K562 (cell line): ENCODE data around the gene ABCF2. TPM values are rescaled to one million over a fixed set of nuclear protein-coding genes. Genes with fewer than 3 reads are reported as not detected.

Experiments used
- AFF1 ChIP-seq, 2 experiments: fragments of 450-650 bp; IDR thresholded peaks; 2 replicates each; pipeline ENCODE4 v1.6.1; 2018; ENCODE audit warnings: mild to moderate bottlenecking in 2 of 2, low read depth in 1 of 2; ENCODE audit not compliant: partially characterized antibody in 2 of 2
- ATF1 ChIP-seq, 2 experiments: fragments of 450-650 bp in 1 of 2; IDR thresholded peaks; 2 replicates each; pipeline ENCODE4 v1.6.1; 2016; ENCODE audit warnings: missing compliant biosample characterization in 1 of 2, missing genetic modification characterization in 1 of 2
- CBX8 ChIP-seq: fragments of 200-600 bp; sonication (generic); IDR thresholded peaks from 2 replicates; pipeline ENCODE4 v1.6.1; 2012; ENCODE audit warnings: borderline replicate concordance, mixed run types, low read depth, mild to moderate bottlenecking, moderate library complexity, mixed read lengths, low read length, control low read depth, inconsistent platforms; ENCODE audit not compliant: poor library complexity, severe bottlenecking; ENCODE audit errors: extremely low read depth
- DDX20 ChIP-seq: fragments of 450-650 bp; IDR thresholded peaks from 2 replicates; pipeline ENCODE4 v1.6.1; 2016; ENCODE audit warnings: missing genetic modification characterization, low read depth, mild to moderate bottlenecking, missing compliant biosample characterization, moderate library complexity
- DNMT1 ChIP-seq: fragments of 450-650 bp; IDR thresholded peaks from 2 replicates; pipeline ENCODE4 v1.6.1; 2016; ENCODE audit warnings: antibody characterized with exemption, mild to moderate bottlenecking
- IRF1 ChIP-seq: sonication (generic); formaldehyde crosslinking; IDR thresholded peaks from 2 replicates; pipeline ENCODE4 v1.8.0; 2022; ENCODE audit warnings: missing genetic modification reagents, mild to moderate bottlenecking, borderline replicate concordance
- KDM4B ChIP-seq, 2 experiments: fragments of 450-650 bp in 1 of 2; sonication (generic) in 1 of 2; IDR thresholded peaks; 2 replicates each; pipeline ENCODE4 v1.6.1; 2016 to 2017; ENCODE audit warnings: borderline replicate concordance in 2 of 2, antibody characterized with exemption in 1 of 2, low read depth in 1 of 2, mild to moderate bottlenecking in 1 of 2
- LARP7 ChIP-seq: fragments of 450-650 bp; IDR thresholded peaks from 2 replicates; pipeline ENCODE4 v1.6.1; 2016
- NCOA2 ChIP-seq, 2 experiments: fragments of 450-650 bp; IDR thresholded peaks; 2 replicates each; pipeline ENCODE4 v1.6.1; 2018; ENCODE audit warnings: mild to moderate bottlenecking in 2 of 2, moderate library complexity in 1 of 2; ENCODE audit not compliant: partially characterized antibody in 2 of 2
- PHB2 ChIP-seq: fragments of 450-650 bp; IDR thresholded peaks from 2 replicates; pipeline ENCODE4 v1.6.1; 2017; ENCODE audit warnings: low read depth
- PHF21A ChIP-seq: fragments of 450-650 bp; IDR thresholded peaks from 2 replicates; pipeline ENCODE4 v1.6.1; 2017; ENCODE audit warnings: low read depth, borderline replicate concordance
- PTBP1 ChIP-seq: fragments of 200-400 bp; formaldehyde crosslinking; IDR thresholded peaks from 2 replicates; pipeline ENCODE4 v1.6.1; 2017; ENCODE audit warnings: low read depth, low read length
- PTTG1 ChIP-seq: fragments of 450-650 bp; IDR thresholded peaks from 2 replicates; pipeline ENCODE4 v1.6.1; 2016; ENCODE audit warnings: low read depth, mild to moderate bottlenecking, missing genetic modification characterization, missing compliant biosample characterization
- SAFB ChIP-seq: fragments of 200-400 bp; formaldehyde crosslinking; IDR thresholded peaks from 2 replicates; pipeline ENCODE4 v1.6.1; 2017; ENCODE audit warnings: low read depth, low read length, borderline replicate concordance
- SLC30A9 ChIP-seq: fragments of 250-450 bp; sonication (Bioruptor Pico); IDR thresholded peaks from 2 replicates; pipeline ENCODE4 v1.8.0; 2022; ENCODE audit warnings: mild to moderate bottlenecking, moderate library complexity
- ZC3H8 ChIP-seq: fragments of 450-650 bp; IDR thresholded peaks from 2 replicates; pipeline ENCODE4 v1.6.1; 2017
- ZHX1 ChIP-seq: fragments of 150-350 bp; conservative IDR thresholded peaks from 2 replicates; pipeline ENCODE4 v1.6.1; 2014; ENCODE audit warnings: low read length
- ZNF79 ChIP-seq: fragments of 250-450 bp; sonication (Bioruptor Pico); IDR thresholded peaks from 2 replicates; pipeline ENCODE4 v1.4.0; 2020; ENCODE audit warnings: low read depth, mild to moderate bottlenecking, moderate library complexity
- polyA plus RNA-seq, 8 experiments: library from polyadenylated mRNA; depleted of rRNA in 4 of 8; stranded (reverse) in 5 of 8; unstranded in 3 of 8; fragments of >200 nt; fragmentation: Nextera tagmentation in 2 of 8; fragmentation: Illumina TruSeq in 1 of 8; extraction: Ambion mirVana in 2 of 8; extraction: Trizol in 1 of 8; gene quantifications; 2 replicates each; pipeline versions ENCODE4 v1.2.1 to v1.2.3, GENCODE V29; 2011 to 2014; ENCODE audit warnings: inconsistent platforms in 1 of 8, missing spikeins in 1 of 8
- total RNA-seq, 7 experiments: library from RNA; depleted of rRNA in 6 of 7; stranded (reverse); fragments of >200 nt in 6 of 7; fragmentation: Illumina TruSeq in 2 of 7; extraction: Trizol in 2 of 7; gene quantifications; 2 replicates each; pipeline versions ENCODE4 v1.2.1 to v1.2.3, GENCODE V29; 2011 to 2021; ENCODE audit warnings: low replicate concordance in 1 of 7

Gene ABCF2
- total and polyA plus RNA-seq, 9 of the 15 experiments (the other 6 are each of a cell fraction or from before 2014, with no cell fraction given): 62.1 to 224 (median 113) TPM

DNA sequence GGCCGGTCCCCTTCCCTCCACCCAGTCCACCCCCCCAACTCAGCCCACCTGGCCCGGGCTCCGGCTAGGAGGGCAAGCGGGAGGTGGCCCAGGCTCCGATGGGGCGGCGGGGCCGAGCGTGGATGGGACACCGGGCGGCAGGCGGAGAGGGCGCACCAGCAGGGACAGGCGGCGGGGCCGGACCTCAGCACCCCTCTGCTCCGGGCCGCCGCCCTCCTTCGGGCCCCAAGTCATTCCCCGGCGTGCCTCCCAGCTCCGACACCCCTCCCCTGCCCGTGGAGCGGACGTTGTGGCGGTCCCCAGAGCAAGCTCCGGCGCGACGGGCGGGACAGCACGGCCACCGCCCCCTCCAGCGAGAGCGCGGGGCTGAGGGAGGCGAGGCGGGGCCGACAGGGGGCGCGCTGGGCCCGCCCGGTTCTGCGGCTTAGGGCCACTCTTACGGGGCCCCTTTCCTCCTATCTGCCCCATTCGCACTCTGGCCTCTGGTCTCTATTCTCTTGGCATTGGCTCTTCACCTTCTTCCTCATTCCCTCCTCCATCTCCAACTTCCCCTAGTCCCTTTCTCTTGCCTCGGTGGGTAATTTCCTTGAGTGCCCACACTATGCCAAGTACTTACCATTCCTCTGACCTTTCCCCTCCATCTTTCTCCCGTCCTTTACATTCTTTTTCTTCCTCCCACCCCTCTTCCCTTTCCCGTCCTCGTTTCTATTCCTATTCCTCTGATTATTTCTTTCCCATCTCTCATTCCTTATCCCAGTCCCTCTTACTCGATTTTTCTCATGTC, 58.8 kb downstream of the ABCF2 start (continued):
- no peak for TF ChIP-seq NCOA2 (IDR thresholded peaks at IDR 0.05; ENCODE audit: partially characterized antibody in 2 of 2)
- no peak for TF ChIP-seq PTBP1
- no peak for TF ChIP-seq ZHX1
- TF ChIP-seq DDX20: no peak
- TF ChIP-seq SLC30A9 (CRISPR knock-in tag): no peak
- TF ChIP-seq LARP7: peak; percentile 95; the same call in 1 of the 2 replicates
- no peak for TF ChIP-seq CBX8
- TF ChIP-seq DNMT1: peak; percentile 73; the same call in 1 of the 2 replicates
- no peak for TF ChIP-seq ATF1 (CRISPR knock-in tag; IDR thresholded peaks at IDR 0.05)
- TF ChIP-seq ATF1 (tag; IDR thresholded peaks at IDR 0.05): 0 out of 2 replicates have a peak, but pooled peaks have one; percentile 26
- no peak for TF ChIP-seq AFF1 (IDR thresholded peaks at IDR 0.05; ENCODE audit: low read depth in 1 of 2, partially characterized antibody in 2 of 2)
- TF ChIP-seq PHF21A: no peak; the same call in 1 of the 2 replicates
- TF ChIP-seq KDM4B (IDR thresholded peaks at IDR 0.05; ENCODE audit: borderline replicate concordance in 2 of 2, low read depth in 1 of 2): no peak; a peak in 1 of 4 replicates
- TF ChIP-seq ZNF79 (CRISPR knock-in tag): no peak
- no peak for TF ChIP-seq IRF1 (CRISPR knock-in tag)
- no peak for TF ChIP-seq SAFB
- no peak for TF ChIP-seq PTTG1 (tag)
- TF ChIP-seq PHB2: peak; percentile 81
- no peak for TF ChIP-seq ZC3H8
